Stimulated activated naive CD8-positive, alpha-beta T cell treated with anti-CD3 and anti-CD28 coated beads, Interleukin-15, Interleukin-2, amounts not matched to agents 100 U/mL and 50 U/mL, for 24 hours (primary cell): ENCODE measurements around the gene GDA.
"Not testable (repeated sequence)": the region's sequence is repeated elsewhere in the genome, so short reads cannot be mapped to it uniquely, and the experiment has no call there.

Experiments
- ATAC-seq: fragments of 150-1000 bp; cut with Tn5 transposase; one replicate; pipeline ENCODE4 v1.10.0; 2021
- DNase-seq: peaks from one replicate; pipeline ENCODE4 v3.0.0; 2021

Gene GDA

GRCh38 chr9:72207278-72207677 is 58.0 kb downstream of the GDA start:
- DNase-seq (no peak), ATAC-seq (no peak)

- DNase-seq (no peak), ATAC-seq (no peak)
These were observed 61.3 kb downstream of the GDA start for GRCh38 chr9:72210522-72210921.

GRCh38 chr9:72211047-72211446 is 61.8 kb downstream of the GDA start:
- ATAC-seq (no peak), DNase-seq (no peak)

GRCh38 chr9:72213906-72214305 is 64.7 kb downstream of the GDA start:
- ATAC-seq = no peak
- no peak for DNase-seq

- ATAC-seq = no peak
These were observed 68.1 kb downstream of the GDA start for GRCh38 chr9:72217306-72217842.

GRCh38 chr9:72220589-72220988 is 71.3 kb downstream of the GDA start:
- DNase-seq = no peak
- no peak for ATAC-seq

More at GRCh38 chr9:72217306-72217842, 68.1 kb downstream of the GDA start:
- DNase-seq = no peak

GRCh38 chr9:72226146-72226812 is 77.0 kb downstream of the GDA start:
- ATAC-seq (no peak), DNase-seq (no peak)

- ATAC-seq (no peak), DNase-seq (no peak)
These were observed 79.0 kb downstream of the GDA start for GRCh38 chr9:72228282-72228681.

- no peak for ATAC-seq
- no peak for DNase-seq
These were observed 83.5 kb downstream of the GDA start for GRCh38 chr9:72232778-72233177.

- ATAC-seq (no peak), DNase-seq (no peak)
These were observed 98.3 kb downstream of the GDA start for GRCh38 chr9:72247549-72247948.

GRCh38 chr9:72251589-72251988 is 102.3 kb downstream of the GDA start:
- DNase-seq (no peak), ATAC-seq (no peak)

- no peak for DNase-seq
- no peak for ATAC-seq
These were observed 105.8 kb downstream of the GDA start for GRCh38 chr9:72254901-72255545.

- ATAC-seq = no peak
- no peak for DNase-seq
These were observed 106.3 kb downstream of the GDA start for GRCh38 chr9:72255569-72255968.

GRCh38 chr9:72256931-72257330 is 107.7 kb downstream of the GDA start:
- no peak for DNase-seq
- ATAC-seq = no peak

- DNase-seq (no peak), ATAC-seq (no peak)
These were observed 108.6 kb downstream of the GDA start for GRCh38 chr9:72257814-72258213.

- ATAC-seq (no peak), DNase-seq (no peak)
These were observed 112.8 kb downstream of the GDA start for GRCh38 chr9:72262063-72262462.

- DNase-seq (no peak), ATAC-seq (no peak)
These were observed 114.3 kb downstream of the GDA start for GRCh38 chr9:72263572-72263971.

GRCh38 chr9:72268961-72269360 is 119.7 kb downstream of the GDA start:
- peak; percentile 23 for ATAC-seq
- DNase-seq = no peak

- ATAC-seq, DNase-seq: not testable (repeated sequence)
These were observed 121.1 kb downstream of the GDA start for GRCh38 chr9:72270359-72270758.

GRCh38 chr9:72271613-72272478 is 122.6 kb downstream of the GDA start:
- DNase-seq = peak; percentile 62
- no peak for ATAC-seq

- ATAC-seq (no peak), DNase-seq (no peak)
These were observed 125.2 kb downstream of the GDA start for GRCh38 chr9:72274441-72274840.

- ATAC-seq = no peak
These were observed 125.7 kb downstream of the GDA start for GRCh38 chr9:72274916-72275315.

GRCh38 chr9:72276429-72276828 is 127.2 kb downstream of the GDA start:
- DNase-seq (no peak), ATAC-seq (no peak)

More at GRCh38 chr9:72274916-72275315, 125.7 kb downstream of the GDA start:
- DNase-seq = no peak
